Heart left ventricle (tissue), 13 donors: ENCODE measurements around the gene UBALD1.

Experiments
- POLR2A ChIP-seq, 2 donors: fragments of 450-650 bp; IDR thresholded peaks; one replicate each; pipeline ENCODE4 v1.6.1; 2017; ENCODE audit warnings: antibody characterized with exemption in 2 of 2, mild to moderate bottlenecking in 2 of 2, moderate library complexity in 2 of 2
- TF ChIP-seq, protein P1 (sequence below), 12 donors: fragments of 200-600 bp; sonication (generic) in 4 of 12; IDR thresholded peaks; one replicate each; pipeline versions ENCODE4 v1.5.0 to v1.8.0; 2018 to 2022; ENCODE audit warnings: antibody characterized with exemption in 12 of 12, mild to moderate bottlenecking in 5 of 12
- donor health status: ischemic (EF 13 %, LVEDD 7.1; RV severe dilation, severe dysfunction).
- donor health status: DM: no; HTN: yes; CAD: no.
- donor health status: DM: no; HTN: no; CAD: no.
- donor health status: ischemic (EF 25% LVEDD 6.9; RV normal size, moderate dysfunction).
- donor health status: ischemic (EF 25% LVEDD 5.7; RV mildly dilated, moderate dysfunction).
- donor health status: ischemic (EF 35%, LVEDD 5.7; RV mildly dilated, moderate dysfunction).
- donor health status: nonischemic (EF 11% LVEDD 7.7; RV severe dilation, severe dysfunction).
- donor health status: DM: yes; HTN: yes; CAD: no.
- donor health status: PGD.
- donor health status: ischemic (EF 29% LVEDD 5.4; RV normal size, mild dysfunction).
- donor health status: nonischemic (EF 23%, LVEDD 6.1; RV moderate dilation, normal function).

DNA sequence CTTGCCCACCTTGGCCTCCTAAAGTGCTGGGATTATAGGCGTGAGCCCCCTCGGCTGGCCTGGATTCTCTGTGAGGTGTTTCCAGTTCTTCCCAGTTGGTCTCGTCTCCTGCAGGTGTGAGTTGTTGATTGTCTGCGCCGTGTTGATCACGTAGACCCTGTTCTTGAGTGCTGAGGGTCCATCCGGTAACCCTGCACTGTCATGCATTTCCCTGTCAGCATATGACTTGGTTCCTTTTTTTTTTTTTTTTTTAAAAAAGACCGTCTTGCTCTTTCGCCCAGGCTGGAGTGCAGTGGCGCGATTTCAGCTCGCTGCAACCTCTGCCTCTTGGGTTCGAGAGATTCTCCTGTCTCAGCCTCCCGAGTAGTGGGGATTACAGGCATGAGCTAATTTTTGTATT, 27.2 kb upstream of the UBALD1 start:
- TF ChIP-seq, protein P1, sequence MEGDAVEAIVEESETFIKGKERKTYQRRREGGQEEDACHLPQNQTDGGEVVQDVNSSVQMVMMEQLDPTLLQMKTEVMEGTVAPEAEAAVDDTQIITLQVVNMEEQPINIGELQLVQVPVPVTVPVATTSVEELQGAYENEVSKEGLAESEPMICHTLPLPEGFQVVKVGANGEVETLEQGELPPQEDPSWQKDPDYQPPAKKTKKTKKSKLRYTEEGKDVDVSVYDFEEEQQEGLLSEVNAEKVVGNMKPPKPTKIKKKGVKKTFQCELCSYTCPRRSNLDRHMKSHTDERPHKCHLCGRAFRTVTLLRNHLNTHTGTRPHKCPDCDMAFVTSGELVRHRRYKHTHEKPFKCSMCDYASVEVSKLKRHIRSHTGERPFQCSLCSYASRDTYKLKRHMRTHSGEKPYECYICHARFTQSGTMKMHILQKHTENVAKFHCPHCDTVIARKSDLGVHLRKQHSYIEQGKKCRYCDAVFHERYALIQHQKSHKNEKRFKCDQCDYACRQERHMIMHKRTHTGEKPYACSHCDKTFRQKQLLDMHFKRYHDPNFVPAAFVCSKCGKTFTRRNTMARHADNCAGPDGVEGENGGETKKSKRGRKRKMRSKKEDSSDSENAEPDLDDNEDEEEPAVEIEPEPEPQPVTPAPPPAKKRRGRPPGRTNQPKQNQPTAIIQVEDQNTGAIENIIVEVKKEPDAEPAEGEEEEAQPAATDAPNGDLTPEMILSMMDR (IDR thresholded peaks at IDR 0.05), result no peak
- no peak for TF ChIP-seq POLR2A (IDR thresholded peaks at IDR 0.05)
